Mucosa of rectum (tissue), 2 donors: ENCODE data around the gene ZIC5.

Source experiments
- H3K27ac ChIP-seq, 2 donors: one replicate each; pipeline ENCODE4 v1.7.0; 2013; ENCODE audit warnings: inconsistent platforms in 2 of 2, low read depth in 2 of 2, low read length in 2 of 2
- H3K27me3 ChIP-seq, 2 donors: one replicate each; pipeline ENCODE4 v1.7.0; 2013; ENCODE audit warnings: low read length in 2 of 2; ENCODE audit not compliant: control insufficient read depth in 2 of 2, insufficient read depth in 2 of 2
- H3K36me3 ChIP-seq, 2 donors: one replicate each; pipeline ENCODE4 v1.7.0; 2013; ENCODE audit warnings: low read length in 2 of 2; ENCODE audit not compliant: control insufficient read depth in 2 of 2, insufficient read depth in 2 of 2
- H3K4me1 ChIP-seq, 2 donors: one replicate each; pipeline ENCODE4 v1.7.0; 2013; ENCODE audit warnings: low read length in 2 of 2, mild to moderate bottlenecking in 1 of 2; ENCODE audit not compliant: control insufficient read depth in 2 of 2, insufficient read depth in 2 of 2
- H3K4me3 ChIP-seq, 2 donors: one replicate each; pipeline ENCODE4 v1.7.0; 2013; ENCODE audit warnings: low read length in 2 of 2
- H3K9ac ChIP-seq, 2 donors: one replicate each; pipeline ENCODE4 v1.7.0; 2013; ENCODE audit warnings: low read length in 2 of 2, low read depth in 1 of 2, mild to moderate bottlenecking in 1 of 2
- H3K9me3 ChIP-seq, 2 donors: one replicate each; pipeline ENCODE4 v1.7.0; 2013; ENCODE audit warnings: low read length in 2 of 2; ENCODE audit not compliant: control insufficient read depth in 2 of 2
- donor health status: healthy.
- donor health status: Normal muscosa, but diverticular disease.

ZIC5 gene

GRCh38 chr13:99993660-99994637 is 22.4 kb upstream of the ZIC5 start:
- no peak overlapping the region for H3K27ac ChIP-seq
- H3K27me3 ChIP-seq: peaks cover 80 to 88% of the 10 kb centered on the region in 2 donors
- no peaks in the 10 kb centered on the region for H3K9me3 ChIP-seq
- no peak overlapping the region for H3K9ac ChIP-seq
- H3K36me3 ChIP-seq: no peaks in the 10 kb centered on the region
- no peak overlapping the region for H3K4me3 ChIP-seq
- H3K4me1 ChIP-seq: peaks cover 4 to 14% of the 10 kb centered on the region in 2 donors

GRCh38 chr13:99992949-99993351 is 21.4 kb upstream of the ZIC5 start:
- Histone ChIP-seq H3K27ac (no peak overlapping the region), H3K36me3 (no peaks in the 10 kb centered on the region), H3K4me1 (peaks cover 4 to 14% of the 10 kb centered on the region in 2 donors), H3K9ac (no peak overlapping the region), H3K27me3 (peaks cover 85 to 97% of the 10 kb centered on the region in 2 donors), H3K9me3 (no peaks in the 10 kb centered on the region), H3K4me3 (no peak overlapping the region)

- no peak overlapping the region for H3K9ac ChIP-seq
- no peaks in the 10 kb centered on the region for H3K9me3 ChIP-seq
- no peaks in the 10 kb centered on the region for H3K36me3 ChIP-seq
- H3K27me3 ChIP-seq: peaks cover 88 to 98% of the 10 kb centered on the region in 2 donors
- H3K4me1 ChIP-seq: peaks cover 4 to 14% of the 10 kb centered on the region in 2 donors
- no peak overlapping the region for H3K4me3 ChIP-seq
- H3K27ac ChIP-seq: no peak overlapping the region
These were observed 20.5 kb upstream of the ZIC5 start for GRCh38 chr13:99991828-99992775.

- Histone ChIP-seq H3K9ac (no peak overlapping the region), H3K4me1 (peaks cover 4 to 14% of the 10 kb centered on the region in 2 donors), H3K4me3 (no peak overlapping the region), H3K9me3 (no peaks in the 10 kb centered on the region), H3K36me3 (no peaks in the 10 kb centered on the region), H3K27me3 (peaks cover 87 to 97% of the 10 kb centered on the region in 2 donors), H3K27ac (no peak overlapping the region)
These were observed 19.7 kb upstream of the ZIC5 start for GRCh38 chr13:99991013-99991827.

- H3K36me3 ChIP-seq: no peaks in the 10 kb centered on the region
- no peak overlapping the region for H3K27ac ChIP-seq
- peaks cover 4 to 14% of the 10 kb centered on the region in 2 donors for H3K4me1 ChIP-seq
- no peak overlapping the region for H3K9ac ChIP-seq
- peaks cover 83 to 94% of the 10 kb centered on the region in 2 donors for H3K27me3 ChIP-seq
- H3K4me3 ChIP-seq: peak overlapping the region in 1 of 2 donors; percentile 20
- no peaks in the 10 kb centered on the region for H3K9me3 ChIP-seq
These were observed 18.8 kb upstream of the ZIC5 start for GRCh38 chr13:99990126-99990977.

GRCh38 chr13:99989276-99990125 is 17.9 kb upstream of the ZIC5 start:
- H3K9me3 ChIP-seq: no peaks in the 10 kb centered on the region
- no peak overlapping the region for H3K9ac ChIP-seq
- no peaks in the 10 kb centered on the region for H3K36me3 ChIP-seq
- no peak overlapping the region for H3K4me3 ChIP-seq
- H3K4me1 ChIP-seq: peaks cover 4 to 16% of the 10 kb centered on the region in 2 donors
- H3K27me3 ChIP-seq: peaks cover 85 to 93% of the 10 kb centered on the region in 2 donors
- no peak overlapping the region for H3K27ac ChIP-seq

- Histone ChIP-seq H3K27ac (no peak overlapping the region), H3K27me3 (peaks cover 87 to 93% of the 10 kb centered on the region in 2 donors), H3K36me3 (no peaks in the 10 kb centered on the region), H3K4me1 (peaks cover 4 to 16% of the 10 kb centered on the region in 2 donors), H3K4me3 (no peak overlapping the region), H3K9me3 (no peaks in the 10 kb centered on the region), H3K9ac (no peak overlapping the region)
These were observed 17.1 kb upstream of the ZIC5 start for GRCh38 chr13:99988529-99989275.
